ENCODE measurements around the gene NUBP2. TPM values are rescaled to one million over a fixed set of nuclear protein-coding genes. Genes with fewer than 3 reads are reported as not detected.

NUBP2 gene
- total and polyA plus RNA-seq, 8 donors, result 20.4 to 58.8 (median 31.0) TPM

GRCh38 chr16:1762196-1762878 is 20.4 kb upstream of the NUBP2 start:
- ATAC-seq (no peak), FAIRE-seq (no peak), DNase-seq (peak in 1 of 6 donors; percentile 53)
- intact Hi-C loops (cut with DNase I), result no loop called here
- Histone ChIP-seq H3K27ac (no peak overlapping the region), H3K9me3 (no peaks in the 10 kb centered on the region), H3K36me3 (peaks cover 0 to 53% (median 27%) of the 10 kb centered on the region in 3 donors), H3K4me1 (no peaks in the 10 kb centered on the region), H3K4me3 (no peak overlapping the region), H3K27me3 (no peaks in the 10 kb centered on the region)
- WGBS, 2 donors, result 90 to 92% methylated on average over 26 to 30 of the region's 30 CpGs
- no peak for TF ChIP-seq CTCF (IDR thresholded peaks at IDR 0.05)

GRCh38 chr16:1762879-1763520 is 19.8 kb upstream of the NUBP2 start:
- 91 to 92% methylated on average over 24 of the region's 24 CpGs for WGBS, 2 donors
- Histone ChIP-seq H3K4me1 (no peaks in the 10 kb centered on the region), H3K27ac (no peak overlapping the region), H3K4me3 (no peak overlapping the region), H3K9me3 (no peaks in the 10 kb centered on the region), H3K27me3 (no peaks in the 10 kb centered on the region), H3K36me3 (peaks cover 0 to 60% (median 27%) of the 10 kb centered on the region in 3 donors)
- DNase-seq (peak in 3 of 6 donors; percentile 58 to 84 (median 62)), ATAC-seq (no peak), FAIRE-seq (no peak)
- TF ChIP-seq CTCF (IDR thresholded peaks at IDR 0.05), result no peak
- intact Hi-C loops (cut with DNase I), result no loop called here

- no peaks in the 10 kb centered on the region for H3K4me1 ChIP-seq
- intact Hi-C loops (cut with DNase I), result no loop called here
- H3K4me3 ChIP-seq, result no peak overlapping the region
- H3K27me3 ChIP-seq, result no peaks in the 10 kb centered on the region
- no peak for TF ChIP-seq CTCF (IDR thresholded peaks at IDR 0.05)
- DNase-seq (peak in 2 of 6 donors; percentile 44 to 79), ATAC-seq (no peak), FAIRE-seq (no peak)
- 87 to 90% methylated on average over 68 to 81 of the region's 81 CpGs for WGBS, 2 donors
- H3K27ac ChIP-seq, result no peak overlapping the region
- peaks cover 0 to 64% (median 27%) of the 10 kb centered on the region in 3 donors for H3K36me3 ChIP-seq
- H3K9me3 ChIP-seq, result no peaks in the 10 kb centered on the region
These were observed 18.9 kb upstream of the NUBP2 start for GRCh38 chr16:1763521-1764511.

GRCh38 chr16:1764971-1765370 is 17.8 kb upstream of the NUBP2 start:
- DNase-seq, result no peak
- no peak for ATAC-seq
- 90 to 93% methylated on average over 20 to 21 of the region's 21 CpGs for WGBS, 2 donors
- no peak overlapping the region for H3K27ac ChIP-seq
- peaks cover 0 to 64% (median 27%) of the 10 kb centered on the region in 3 donors for H3K36me3 ChIP-seq
- no peaks in the 10 kb centered on the region for H3K27me3 ChIP-seq
- H3K4me1 ChIP-seq, result no peaks in the 10 kb centered on the region
- intact Hi-C loops (cut with DNase I), result no loop called here
- no peak for FAIRE-seq
- no peak for TF ChIP-seq CTCF (IDR thresholded peaks at IDR 0.05)
- H3K9me3 ChIP-seq, result no peaks in the 10 kb centered on the region
- H3K4me3 ChIP-seq, result no peak overlapping the region

Data from pancreas (tissue), 10 donors.